HG03432 (cell line): ENCODE measurements around the gene ARHGAP1.

Source experiments
- ATAC-seq: cut with Tn5 transposase; IDR thresholded peaks from one replicate; pipeline ENCODE4 v1.9.1; 2021; ENCODE audit warnings: mild to moderate bottlenecking, moderate library complexity; ENCODE audit not compliant: unreplicated experiment

The ARHGAP1 gene

GRCh38 chr11:46695345-46696211, 4.8 kb downstream of the ARHGAP1 start:
- no peak for ATAC-seq

- no peak for ATAC-seq
Observed at GRCh38 chr11:46694607-46695006, 5.8 kb downstream of the ARHGAP1 start.

- no peak for ATAC-seq
Observed at GRCh38 chr11:46694072-46694471, 6.3 kb downstream of the ARHGAP1 start.

GRCh38 chr11:46693597-46694012, 6.8 kb downstream of the ARHGAP1 start:
- no peak for ATAC-seq

GRCh38 chr11:46692450-46692849, 8.0 kb downstream of the ARHGAP1 start:
- ATAC-seq = no peak

- ATAC-seq = no peak
Observed at GRCh38 chr11:46690702-46691101, 9.7 kb downstream of the ARHGAP1 start.

GRCh38 chr11:46686886-46687795, 13.3 kb downstream of the ARHGAP1 start:
- ATAC-seq = no peak

GRCh38 chr11:46684367-46684766, 16.1 kb downstream of the ARHGAP1 start:
- ATAC-seq = no peak

- ATAC-seq = no peak
Observed at GRCh38 chr11:46682773-46683752, 17.4 kb downstream of the ARHGAP1 start.

GRCh38 chr11:46681814-46682213, 18.6 kb downstream of the ARHGAP1 start:
- ATAC-seq = no peak

- no peak for ATAC-seq
Observed at GRCh38 chr11:46680815-46681214, 19.6 kb downstream of the ARHGAP1 start.

- no peak for ATAC-seq
Observed at GRCh38 chr11:46680164-46680760, 20.2 kb downstream of the ARHGAP1 start.

- ATAC-seq = no peak
Observed at GRCh38 chr11:46679241-46680163, 20.9 kb downstream of the ARHGAP1 start.

GRCh38 chr11:46678741-46679130, 21.7 kb downstream of the ARHGAP1 start:
- no peak for ATAC-seq

- no peak for ATAC-seq
Observed at GRCh38 chr11:46677991-46678740, 22.3 kb downstream of the ARHGAP1 start.

GRCh38 chr11:46677169-46677568, 23.2 kb downstream of the ARHGAP1 start:
- no peak for ATAC-seq

- no peak for ATAC-seq
Observed at GRCh38 chr11:46676436-46677158, 23.8 kb downstream of the ARHGAP1 start.

GRCh38 chr11:46675949-46676348, 24.5 kb downstream of the ARHGAP1 start:
- ATAC-seq = no peak
